Epithelial cell of proximal tubule (primary cell): Measurements from ENCODE around the gene STH. TPM values are rescaled to one million over a fixed set of nuclear protein-coding genes. Genes with fewer than 3 reads are reported as not detected.

Experiments used
- DNase-seq: peaks from one replicate; pipeline ENCODE4 v3.0.0-alpha.2; 2011; ENCODE audit warnings: low read depth
- H3K4me3 ChIP-seq: 2 replicates; pipeline ENCODE4 v1.5.1; 2011; ENCODE audit warnings: low read depth, mild to moderate bottlenecking, low read length
- total RNA-seq: library from RNA; depleted of rRNA; stranded (reverse); fragments of >200 nt; gene quantifications from 2 replicates; pipeline ENCODE4 v1.2.3, GENCODE V29; 2015
- TF ChIP-seq, protein P1 (sequence below): conservative IDR thresholded peaks from 2 replicates; pipeline ENCODE4 v1.5.1; 2012; ENCODE audit warnings: low read depth, mild to moderate bottlenecking, low read length

STH gene
- total RNA-seq, 1 donor from 2014 or later, result not detected

DNA sequence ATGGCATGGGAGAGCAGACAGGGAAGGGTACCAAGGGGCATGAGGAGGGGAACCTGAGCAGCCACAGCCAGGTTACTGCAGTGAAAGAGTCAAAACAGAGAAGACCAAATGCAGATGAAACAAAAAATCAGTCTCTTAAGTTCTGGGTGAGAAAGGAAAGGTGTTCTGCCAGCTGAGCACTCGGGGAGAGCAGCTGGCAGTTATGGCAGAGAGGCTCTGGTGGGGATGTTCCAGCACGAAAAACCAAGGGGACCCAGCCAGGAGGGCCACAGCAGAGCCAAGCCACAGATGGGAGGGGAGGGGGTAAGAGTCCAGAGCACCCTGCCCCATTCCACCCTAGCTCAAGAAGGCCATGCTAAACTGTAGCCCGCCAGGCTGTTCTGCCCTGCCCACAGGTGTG lies 31.7 kb downstream of the STH start:
- TF ChIP-seq, protein P1, sequence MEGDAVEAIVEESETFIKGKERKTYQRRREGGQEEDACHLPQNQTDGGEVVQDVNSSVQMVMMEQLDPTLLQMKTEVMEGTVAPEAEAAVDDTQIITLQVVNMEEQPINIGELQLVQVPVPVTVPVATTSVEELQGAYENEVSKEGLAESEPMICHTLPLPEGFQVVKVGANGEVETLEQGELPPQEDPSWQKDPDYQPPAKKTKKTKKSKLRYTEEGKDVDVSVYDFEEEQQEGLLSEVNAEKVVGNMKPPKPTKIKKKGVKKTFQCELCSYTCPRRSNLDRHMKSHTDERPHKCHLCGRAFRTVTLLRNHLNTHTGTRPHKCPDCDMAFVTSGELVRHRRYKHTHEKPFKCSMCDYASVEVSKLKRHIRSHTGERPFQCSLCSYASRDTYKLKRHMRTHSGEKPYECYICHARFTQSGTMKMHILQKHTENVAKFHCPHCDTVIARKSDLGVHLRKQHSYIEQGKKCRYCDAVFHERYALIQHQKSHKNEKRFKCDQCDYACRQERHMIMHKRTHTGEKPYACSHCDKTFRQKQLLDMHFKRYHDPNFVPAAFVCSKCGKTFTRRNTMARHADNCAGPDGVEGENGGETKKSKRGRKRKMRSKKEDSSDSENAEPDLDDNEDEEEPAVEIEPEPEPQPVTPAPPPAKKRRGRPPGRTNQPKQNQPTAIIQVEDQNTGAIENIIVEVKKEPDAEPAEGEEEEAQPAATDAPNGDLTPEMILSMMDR, result no peak
- H3K4me3 ChIP-seq, result no peak overlapping the region
- no peak for DNase-seq

DNA sequence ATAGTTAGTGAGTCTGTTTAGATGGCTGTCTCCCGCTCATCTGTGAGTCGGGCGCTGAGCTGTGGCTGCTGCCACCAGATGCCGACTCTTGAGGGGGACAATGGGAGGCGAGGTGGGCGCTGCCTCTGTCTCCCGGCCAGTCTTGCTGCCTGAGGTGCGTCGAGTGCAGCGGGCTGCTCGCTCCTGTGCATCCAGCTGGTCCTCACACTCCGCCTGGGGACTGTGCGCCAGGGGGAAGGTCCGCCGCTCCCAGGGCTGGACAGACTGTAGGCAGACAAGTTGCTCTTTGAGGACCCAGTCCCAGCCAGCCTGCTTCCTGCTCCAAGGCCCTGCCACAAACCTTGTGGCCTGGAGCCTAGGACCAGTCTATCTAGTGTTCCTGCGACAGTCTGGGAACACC lies 32.4 kb downstream of the STH start:
- DNase-seq, result no peak
- H3K4me3 ChIP-seq, result no peak overlapping the region
- TF ChIP-seq, protein P1, result no peak

DNA sequence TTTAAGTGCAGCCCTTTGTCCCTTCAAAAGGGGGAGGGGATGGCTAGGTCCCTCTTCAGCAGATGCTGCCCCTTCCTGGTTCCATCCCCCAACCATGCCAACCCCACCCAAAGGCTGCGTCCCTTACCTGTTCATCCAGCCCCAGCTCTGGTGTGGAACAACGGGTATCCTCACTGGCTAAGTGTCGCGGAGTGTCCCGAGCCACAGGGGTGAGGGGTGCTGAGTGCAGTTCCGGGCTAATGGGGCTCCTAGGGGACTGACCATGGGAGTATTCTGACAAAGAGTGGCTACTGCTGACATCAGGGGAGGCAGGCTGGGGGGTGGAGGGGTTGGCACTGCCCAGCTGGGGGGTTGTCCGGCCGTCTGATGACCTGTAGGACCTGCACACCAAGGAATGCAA lies 32.9 kb downstream of the STH start:
- DNase-seq, result no peak
- TF ChIP-seq, protein P1, result no peak
- H3K4me3 ChIP-seq, result no peak overlapping the region

DNA sequence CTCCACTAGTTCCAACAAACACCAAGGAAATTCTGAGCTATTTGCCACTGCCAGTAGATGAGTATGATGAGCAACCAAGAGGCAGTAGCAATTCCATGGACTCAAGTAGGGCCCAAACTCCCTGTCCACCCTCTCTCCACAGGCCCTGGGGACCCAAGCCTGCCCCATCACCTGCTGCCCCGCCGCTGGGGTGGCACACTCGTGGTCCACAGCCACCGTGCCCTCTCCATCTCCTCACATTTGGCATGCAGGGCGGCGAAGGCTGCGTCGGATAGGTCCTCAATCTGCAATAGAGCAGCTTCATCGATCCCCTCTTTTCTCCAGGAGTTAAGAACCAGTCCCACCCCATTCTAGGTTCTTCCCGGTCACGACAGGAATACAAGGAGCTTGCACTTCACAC lies 33.9 kb downstream of the STH start:
- DNase-seq, result no peak
- TF ChIP-seq, protein P1, result no peak
- no peak overlapping the region for H3K4me3 ChIP-seq

DNA sequence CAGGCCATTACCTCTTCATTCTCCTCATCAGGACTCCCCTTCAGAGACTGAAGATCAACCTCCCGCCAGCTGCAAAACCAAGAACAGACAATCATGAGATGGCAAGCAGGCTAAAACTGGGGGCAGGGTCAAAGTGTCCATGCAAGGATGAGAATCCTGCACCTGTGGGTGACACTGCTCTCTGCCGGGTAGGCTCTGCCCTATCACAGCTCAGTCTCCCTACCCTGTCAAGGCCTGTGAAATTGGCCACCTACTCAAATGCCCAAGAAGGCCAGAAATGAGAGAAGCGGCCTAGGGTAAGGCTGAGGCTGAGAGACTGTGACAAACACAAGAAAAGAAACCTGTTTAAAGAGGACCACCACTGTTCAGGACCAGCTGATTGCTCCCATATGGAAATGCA lies 34.3 kb downstream of the STH start:
- DNase-seq, result no peak
- TF ChIP-seq, protein P1, result no peak
- no peak overlapping the region for H3K4me3 ChIP-seq

DNA sequence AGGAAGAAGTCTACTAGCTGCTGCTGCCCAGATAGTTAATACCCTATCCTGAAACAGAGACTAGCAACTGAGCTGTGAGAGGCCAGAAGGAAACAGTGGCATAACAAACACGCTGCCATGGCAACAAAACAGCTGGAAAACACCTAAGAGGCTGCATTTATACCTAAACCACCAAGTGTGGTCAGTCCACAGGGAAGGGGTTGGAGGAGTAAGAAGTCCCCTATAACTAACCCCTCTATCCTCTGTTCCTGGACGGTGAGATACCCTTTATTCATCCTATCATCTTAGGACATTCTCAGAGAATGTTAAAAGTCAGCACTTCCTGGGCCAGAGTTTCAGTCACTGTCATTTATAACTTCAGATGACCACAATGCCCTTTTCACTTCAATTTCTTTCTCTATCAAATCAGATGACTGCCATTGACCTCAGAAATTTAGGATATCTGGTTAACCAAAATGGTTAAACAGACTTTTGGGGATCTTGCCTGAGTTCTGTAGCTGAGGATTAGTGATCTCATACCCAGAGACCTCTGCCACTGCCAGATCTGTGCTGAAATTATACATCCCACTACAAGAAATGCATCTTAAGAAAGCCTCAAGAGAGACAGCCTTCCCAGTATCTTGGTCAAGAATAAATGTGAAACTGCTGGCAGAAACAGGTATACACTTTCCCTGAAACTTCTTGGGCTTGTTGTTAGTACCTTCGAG lies 36.2 kb downstream of the STH start:
- no peak overlapping the region for H3K4me3 ChIP-seq
- TF ChIP-seq, protein P1, result no peak
- DNase-seq, result no peak

DNA sequence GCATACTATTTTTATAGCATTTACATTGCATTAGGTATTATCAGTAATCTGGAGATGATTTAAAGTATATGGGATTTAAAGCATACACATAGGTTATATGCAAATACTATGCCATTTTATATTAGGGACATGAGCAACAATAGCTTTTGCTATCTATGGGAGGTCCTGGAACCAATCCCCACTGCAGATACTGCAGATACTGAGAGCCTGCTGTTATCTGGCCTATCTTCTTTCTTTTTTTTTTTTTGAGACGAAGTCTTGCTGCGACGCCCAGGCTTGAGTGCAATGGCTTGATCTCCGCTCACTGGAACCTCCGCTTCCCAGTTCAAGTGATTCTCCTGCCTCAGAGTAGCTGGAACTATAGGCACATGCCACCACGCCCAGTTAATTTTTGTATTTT lies 37.4 kb downstream of the STH start:
- TF ChIP-seq, protein P1, result no peak
- H3K4me3 ChIP-seq, result no peak overlapping the region
- no peak for DNase-seq
